ENCODE data around the gene PHF21A.

Gene PHF21A

GRCh38 chr11:45932217-45932616 is 189.0 kb downstream of the PHF21A start:
- DNase-seq = no peak

GRCh38 chr11:45931739-45932138 is 189.5 kb downstream of the PHF21A start:
- no peak for DNase-seq

DNA sequence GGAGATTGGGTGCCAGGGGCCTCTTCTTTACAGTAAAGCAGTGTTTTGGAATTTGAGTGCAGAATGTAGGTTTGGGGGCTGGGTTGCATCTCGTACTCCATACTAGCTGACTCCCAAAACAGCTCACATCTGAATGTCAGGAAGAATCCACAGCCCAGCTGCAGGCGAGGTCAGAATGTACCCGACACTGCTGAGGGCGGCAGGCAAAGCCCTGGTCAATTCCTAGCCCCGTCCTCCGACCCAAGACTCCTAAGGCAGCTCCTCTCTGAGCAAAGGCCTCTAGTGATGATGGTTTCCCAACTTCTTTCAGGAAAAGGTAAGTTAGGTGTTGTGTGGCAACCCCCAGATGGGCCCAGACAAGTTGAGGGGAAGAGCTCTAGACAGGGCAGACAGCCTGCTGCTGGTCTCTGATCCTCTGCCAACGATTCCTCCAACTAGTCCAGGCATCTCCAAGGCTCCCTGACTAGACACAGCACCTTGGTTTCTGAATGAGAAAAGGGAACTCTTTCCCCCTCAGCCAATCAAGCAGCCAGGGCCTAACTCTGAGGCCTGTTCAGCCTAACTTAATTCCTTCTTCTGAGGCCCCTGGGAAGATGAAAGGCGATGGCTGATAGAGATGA is 190.2 kb downstream of the PHF21A start:
- no peak for DNase-seq

GRCh38 chr11:45930031-45930794 is 191.0 kb downstream of the PHF21A start:
- DNase-seq = no peak

GRCh38 chr11:45929486-45930030 is 191.7 kb downstream of the PHF21A start:
- no peak for DNase-seq

DNA sequence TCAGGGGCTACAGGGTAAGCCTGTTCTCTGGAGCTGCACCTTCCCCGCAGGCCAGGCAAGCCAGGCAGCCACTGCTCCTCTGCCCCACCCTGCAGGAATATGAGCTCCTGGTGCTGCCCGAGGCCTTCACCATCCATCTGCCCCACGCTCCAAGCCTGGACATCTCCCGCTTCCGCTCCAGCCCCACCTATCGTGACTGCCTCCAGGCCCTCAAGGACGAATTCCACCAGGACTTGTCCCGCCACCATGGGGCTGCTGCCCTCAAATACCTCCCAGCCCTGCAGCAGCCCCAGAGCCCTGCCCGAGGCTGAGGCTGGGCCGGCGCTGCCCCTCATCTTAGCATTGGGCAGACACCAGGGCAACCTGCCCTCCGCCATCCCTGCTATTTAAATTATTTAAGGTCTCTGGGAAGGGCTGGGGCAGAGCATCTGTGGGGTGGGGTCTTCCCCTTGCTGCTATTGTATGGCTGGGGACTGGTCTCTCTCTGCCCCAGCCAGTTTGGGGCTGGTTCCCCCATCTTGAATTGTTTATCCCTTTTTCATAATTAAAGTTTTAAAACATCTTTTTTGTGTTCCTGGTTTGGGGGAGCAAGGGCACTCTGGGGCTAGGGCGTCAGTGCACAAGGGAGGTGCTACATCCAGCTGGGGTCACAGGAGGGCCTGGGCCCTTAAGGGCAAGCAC is 192.6 kb downstream of the PHF21A start:
- DNase-seq = no peak

DNA sequence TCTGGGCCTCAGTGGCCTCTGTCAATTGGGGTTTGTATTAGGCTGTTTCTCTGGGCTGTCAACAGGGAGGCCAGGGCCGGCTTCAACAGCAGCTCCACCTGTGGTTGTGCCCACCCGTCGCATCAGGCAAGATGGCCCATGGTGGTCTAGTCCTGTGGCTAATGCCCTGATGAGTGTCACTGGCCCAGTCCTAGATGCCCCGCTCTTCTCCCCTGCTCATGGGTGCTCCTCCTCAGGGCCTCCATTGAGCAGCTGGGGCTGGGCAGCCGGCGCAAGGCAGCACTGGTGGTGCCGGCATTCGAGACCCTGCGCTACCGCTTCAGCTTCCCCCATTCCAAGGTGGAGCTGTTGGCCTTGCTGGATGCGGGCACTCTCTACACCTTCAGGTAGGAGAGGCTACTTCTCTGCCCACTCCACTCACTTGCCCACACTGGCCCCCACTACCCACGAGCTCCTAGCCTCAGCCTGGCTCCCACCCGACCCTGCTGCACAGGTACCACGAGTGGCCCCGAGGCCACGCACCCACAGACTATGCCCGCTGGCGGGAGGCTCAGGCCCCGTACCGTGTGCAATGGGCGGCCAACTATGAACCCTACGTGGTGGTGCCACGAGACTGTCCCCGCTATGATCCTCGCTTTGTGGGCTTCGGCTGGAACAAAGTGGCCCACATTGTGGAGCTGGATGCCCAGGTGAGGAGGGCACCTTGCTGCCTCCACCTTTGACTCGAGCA is 193.4 kb downstream of the PHF21A start:
- no peak for DNase-seq

- no peak for DNase-seq
These were observed 193.9 kb downstream of the PHF21A start for GRCh38 chr11:45927332-45927683.

GRCh38 chr11:45926536-45927331 is 194.5 kb downstream of the PHF21A start:
- DNase-seq = no peak

- DNase-seq = no peak
These were observed 195.3 kb downstream of the PHF21A start for GRCh38 chr11:45926001-45926401.

- DNase-seq = no peak
These were observed 195.7 kb downstream of the PHF21A start for GRCh38 chr11:45925550-45925949.

- no peak for DNase-seq
These were observed 196.3 kb downstream of the PHF21A start for GRCh38 chr11:45924927-45925326.

- DNase-seq = no peak
These were observed 197.0 kb downstream of the PHF21A start for GRCh38 chr11:45924036-45924915.

DNA sequence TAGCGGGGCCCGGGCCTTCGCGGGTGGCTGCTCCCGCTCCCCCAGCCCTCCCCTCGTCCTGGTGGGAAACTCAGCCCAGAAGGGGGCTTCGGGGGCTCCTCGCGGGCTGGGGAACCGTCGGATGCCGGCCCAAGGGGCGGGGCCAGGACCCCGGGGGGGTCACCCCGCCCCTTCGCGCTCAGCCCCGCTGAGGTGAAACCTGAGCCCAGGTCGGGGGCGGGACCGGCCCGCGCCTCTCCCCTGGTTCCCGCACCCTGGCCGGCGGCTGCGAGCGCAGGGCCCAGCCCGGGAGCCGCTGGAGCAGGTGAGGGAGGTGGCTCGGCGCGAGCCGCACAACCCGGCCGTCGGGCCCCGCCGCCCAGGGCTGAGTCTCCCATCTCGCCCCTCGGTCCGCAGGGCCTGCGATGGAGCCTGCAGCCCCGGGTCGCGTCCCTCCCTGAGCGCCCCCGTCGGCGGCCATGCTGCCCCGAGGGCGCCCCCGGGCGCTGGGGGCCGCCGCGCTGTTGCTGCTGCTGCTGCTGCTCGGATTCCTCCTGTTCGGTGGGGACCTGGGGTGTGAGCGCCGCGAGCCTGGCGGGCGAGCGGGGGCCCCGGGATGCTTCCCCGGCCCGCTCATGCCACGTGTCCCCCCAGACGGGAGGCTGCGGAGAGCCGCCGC is 198.7 kb downstream of the PHF21A start, which contains the start of gene LARGE2:
Gene LARGE2 (plus strand): TSS at position 232 of the 658 bp plus-strand sequence. CDS start 227 bp downstream, at position 459.
- DNase-seq = peak; percentile 41

- DNase-seq = peak; percentile 25
These were observed 199.5 kb downstream of the PHF21A start for GRCh38 chr11:45921561-45922424.

- DNase-seq = peak; percentile 13
These were observed 200.4 kb downstream of the PHF21A start for GRCh38 chr11:45920531-45921477.

GRCh38 chr11:45919806-45920530 is 201.3 kb downstream of the PHF21A start:
- DNase-seq = peak; percentile 12

Measured in activated CD8-positive, alpha-beta memory T cell treated with anti-CD3 and anti-CD28 coated beads, Interleukin-2, amount 50 U/mL, for 4 hours (primary cell).